GM21423 (cell line): ENCODE measurements around the gene CST9.
A peak's percentile ranks its signal among the peaks of the same experiment; 100 is the strongest.
"Not testable (repeated sequence)": the region's sequence is repeated elsewhere in the genome, so short reads cannot be mapped to it uniquely, and the experiment has no call there.

Experiments used
- ATAC-seq: cut with Tn5 transposase; IDR thresholded peaks from one replicate; pipeline ENCODE4 v1.9.1; 2021; ENCODE audit warnings: mild to moderate bottlenecking, moderate library complexity; ENCODE audit not compliant: unreplicated experiment

CST9 gene

DNA sequence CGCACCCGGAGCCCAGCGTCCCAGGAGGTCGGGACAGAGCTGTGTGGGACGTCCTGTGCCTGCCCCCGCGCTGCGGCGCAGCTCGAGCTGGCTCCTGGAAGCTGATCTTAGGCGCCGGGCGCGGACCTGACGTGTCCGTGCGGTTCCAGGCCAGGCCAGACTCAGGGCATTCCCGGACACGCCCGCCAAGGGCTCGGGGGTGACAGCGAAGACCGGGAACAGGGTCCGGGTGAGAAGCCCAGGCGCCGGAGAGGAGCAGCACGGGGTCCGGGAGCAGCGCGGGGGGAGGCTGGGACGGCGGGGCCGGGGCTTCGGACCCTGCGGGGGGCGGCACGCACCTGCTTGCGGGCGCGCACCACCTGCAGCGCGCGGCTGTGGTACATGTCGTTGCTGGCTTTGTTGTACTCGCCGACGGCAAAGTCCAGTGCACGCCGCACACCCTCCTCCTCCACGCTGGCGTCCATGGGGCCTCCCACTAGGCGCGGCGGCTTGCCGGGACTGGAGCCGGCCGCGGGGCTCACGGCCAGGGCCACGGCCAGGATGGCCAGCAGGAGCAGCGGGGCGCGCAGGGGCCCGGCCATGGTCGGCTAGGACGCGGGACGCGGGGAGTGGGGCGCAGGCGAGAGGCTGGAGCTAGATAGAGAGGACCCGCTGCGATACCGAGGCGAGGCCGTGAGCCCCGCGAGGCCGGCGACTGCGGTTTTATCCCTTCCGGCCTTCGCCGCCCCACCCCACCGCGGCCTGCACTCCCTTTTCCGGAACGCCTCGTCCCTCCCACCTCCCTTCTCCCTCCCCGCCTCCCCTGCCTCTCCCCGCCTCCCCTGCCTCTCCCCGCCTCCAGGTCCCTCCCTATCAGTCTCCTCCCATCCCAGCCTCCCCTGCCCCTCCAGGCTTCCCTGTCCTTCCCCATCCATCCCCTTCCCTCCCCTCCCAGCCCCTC is 31.8 kb upstream of the CST9 start, which contains the start of gene CST3:
Gene CST3, minus strand, starts transcription at position 674 of the 940 bp plus-strand sequence. Its CDS starts 93 bp downstream, at position 581.
- peak; percentile 57 for ATAC-seq

- no peak for ATAC-seq
Measured at GRCh38 chr20:23636908-23637281, 31.2 kb upstream of the CST9 start.

DNA sequence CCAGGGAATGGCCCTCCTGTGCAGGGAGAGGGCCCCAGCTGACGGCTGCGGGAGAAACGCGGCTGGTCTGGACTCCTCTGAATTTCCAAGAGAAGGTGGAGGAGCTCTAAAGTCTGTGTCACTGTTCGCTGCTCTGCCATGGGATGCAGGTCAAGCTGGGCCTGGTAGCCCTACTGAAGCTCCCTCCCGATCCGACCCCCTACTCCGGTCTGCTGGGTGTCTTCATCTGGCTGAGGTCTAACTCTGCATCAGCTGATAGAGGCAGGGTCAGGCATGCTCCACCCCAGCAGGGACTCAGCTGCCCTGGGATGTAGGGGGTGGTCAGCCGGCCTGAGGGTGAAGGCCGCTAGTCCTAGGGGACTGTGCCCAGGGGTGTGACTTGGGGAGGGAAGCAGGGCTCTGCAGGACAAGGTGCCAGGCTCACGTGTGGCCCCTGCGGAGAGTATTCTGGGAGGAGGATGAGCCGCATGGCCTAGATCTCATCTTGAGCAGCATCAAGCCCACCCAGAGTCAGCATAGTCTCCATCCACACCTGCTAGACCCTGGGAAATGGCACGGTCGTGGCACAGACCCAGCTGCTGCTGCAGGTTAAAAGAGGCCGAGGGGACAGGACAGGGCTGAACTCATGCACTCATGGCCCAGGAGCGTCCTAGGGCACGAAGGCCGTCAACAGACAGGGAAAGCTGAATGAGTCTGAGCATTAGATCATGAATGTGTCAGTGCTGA is 30.6 kb upstream of the CST9 start:
- ATAC-seq = no peak

GRCh38 chr20:23635768-23636090 is 30.0 kb upstream of the CST9 start:
- ATAC-seq = not testable (repeated sequence)

- ATAC-seq = no peak
Measured at GRCh38 chr20:23634985-23635767, 29.5 kb upstream of the CST9 start.

DNA sequence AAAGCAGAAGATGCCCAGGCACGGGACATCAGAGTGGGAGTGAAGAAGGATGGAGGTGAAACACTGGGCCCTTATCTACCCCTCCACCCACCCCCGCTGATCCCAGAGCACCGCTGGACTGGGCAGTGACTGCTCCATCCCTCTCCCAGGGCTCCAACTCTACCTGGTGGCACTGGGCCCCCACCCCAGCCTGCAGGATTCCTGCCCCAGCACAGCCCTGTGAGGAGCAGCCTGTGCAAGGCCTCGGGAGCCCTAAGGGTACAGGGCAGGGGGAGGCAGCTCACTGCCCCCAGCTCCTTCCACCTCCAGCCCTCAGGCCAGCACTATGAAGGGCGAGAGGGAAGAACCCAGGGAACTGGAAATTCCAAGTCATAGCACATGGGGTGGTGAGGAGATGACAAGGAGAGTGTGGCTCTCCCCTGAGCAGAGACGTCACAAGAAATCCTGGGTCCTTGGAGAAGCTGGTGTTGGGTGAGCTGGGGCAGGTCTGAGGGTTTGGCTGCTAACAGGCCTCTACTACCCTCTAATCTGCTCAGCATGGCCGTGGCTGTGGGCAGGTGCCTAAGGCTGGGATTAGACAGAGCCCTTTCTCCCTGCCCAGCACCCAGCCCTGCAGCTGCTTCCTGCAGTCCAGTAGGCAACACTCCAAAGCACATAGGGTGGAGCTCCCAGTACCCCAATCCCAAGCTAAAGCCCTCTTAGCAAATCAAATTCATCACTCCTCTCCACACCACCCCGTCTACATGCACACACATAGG is 28.5 kb upstream of the CST9 start:
- ATAC-seq = no peak

GRCh38 chr20:23632711-23633573 is 27.2 kb upstream of the CST9 start:
- no peak for ATAC-seq

DNA sequence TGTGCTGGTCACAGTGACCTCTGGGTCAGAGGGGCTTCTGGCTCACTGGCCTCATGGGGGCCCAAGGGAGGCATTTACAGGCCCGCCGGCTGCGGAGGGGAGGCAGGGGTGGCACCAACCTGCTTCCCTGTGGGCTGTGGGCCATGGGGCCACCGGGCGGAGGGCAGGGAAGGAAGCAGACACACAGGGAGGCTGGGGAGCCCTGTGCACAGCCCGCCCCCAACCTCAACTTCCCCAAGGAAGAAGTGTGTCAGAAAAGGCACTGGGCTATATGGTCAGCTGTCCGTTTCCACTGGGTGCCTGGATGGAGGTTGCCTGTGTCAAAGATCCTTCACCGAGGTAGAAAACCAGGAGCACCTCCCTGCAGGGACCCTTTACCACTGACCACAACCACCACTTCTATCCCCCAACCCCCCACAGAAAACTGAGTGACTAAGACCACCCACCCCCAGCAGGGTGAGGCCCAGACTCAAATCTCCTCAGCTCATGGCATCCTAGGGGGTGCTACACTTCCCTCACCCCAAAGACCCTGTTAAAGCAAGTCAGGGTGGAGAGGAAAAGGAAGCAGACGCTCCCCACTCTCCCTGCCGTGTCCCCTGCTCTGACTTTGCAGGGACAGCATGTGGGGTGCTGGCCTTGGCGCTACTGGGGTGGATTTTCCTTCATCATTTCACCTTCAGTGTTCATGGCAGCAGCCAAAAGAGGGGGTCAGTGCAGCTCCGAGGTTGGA is 26.4 kb upstream of the CST9 start:
- ATAC-seq = no peak

- no peak for ATAC-seq
Measured at GRCh38 chr20:23631226-23631822, 25.6 kb upstream of the CST9 start.

- no peak for ATAC-seq
Measured at GRCh38 chr20:23630392-23630849, 24.7 kb upstream of the CST9 start.

GRCh38 chr20:23629542-23630391 is 24.1 kb upstream of the CST9 start:
- ATAC-seq = no peak

GRCh38 chr20:23629017-23629541 is 23.4 kb upstream of the CST9 start:
- no peak for ATAC-seq

DNA sequence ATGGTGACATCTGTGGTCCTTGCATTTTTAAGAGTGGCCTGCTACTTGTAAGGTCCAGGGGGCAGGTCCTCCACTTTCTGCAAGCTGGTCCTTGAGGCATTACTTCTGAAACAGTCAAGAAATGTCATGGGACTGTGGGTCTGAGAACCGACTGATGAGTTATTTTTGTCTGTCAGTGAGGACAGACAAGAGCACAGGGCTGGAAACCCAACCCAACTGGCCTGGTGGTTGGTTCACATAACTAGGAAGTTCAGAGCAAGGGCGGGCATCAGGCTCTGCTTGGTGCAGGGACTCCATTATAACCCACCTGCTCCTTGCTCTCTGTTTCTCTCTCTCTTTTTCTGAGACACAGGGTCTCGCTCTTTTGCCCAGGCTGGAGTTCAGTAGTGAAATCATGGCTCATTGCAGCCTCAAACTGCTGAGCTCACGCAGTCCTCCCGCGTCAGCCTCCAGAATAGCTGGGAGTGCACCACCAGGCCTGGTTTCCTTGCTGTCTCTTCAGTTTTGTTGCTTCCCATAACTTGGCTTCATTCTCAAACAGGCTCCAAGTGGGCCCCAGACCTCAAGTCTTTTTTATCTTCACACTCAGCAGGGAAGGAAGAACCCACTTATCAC is 22.8 kb upstream of the CST9 start:
- no peak for ATAC-seq

DNA sequence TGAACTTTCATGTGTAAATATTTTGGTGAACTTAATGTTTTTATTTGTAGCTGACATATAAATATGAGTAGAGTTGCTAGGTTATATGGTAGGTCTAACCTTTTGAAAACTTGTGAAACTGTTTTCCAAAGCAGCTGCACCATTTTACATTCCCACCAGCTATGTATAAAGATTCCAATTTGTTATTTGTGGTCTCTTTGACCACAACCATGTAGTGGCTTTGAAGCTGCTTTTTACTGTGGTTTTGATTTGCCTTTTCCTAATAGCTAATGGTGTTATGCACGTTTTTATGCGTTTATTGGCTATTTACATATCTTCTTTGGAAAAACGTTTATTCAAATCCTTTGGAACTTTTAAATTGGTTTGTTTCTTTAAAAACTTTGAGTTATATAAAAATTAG is 21.8 kb upstream of the CST9 start:
- no peak for ATAC-seq

DNA sequence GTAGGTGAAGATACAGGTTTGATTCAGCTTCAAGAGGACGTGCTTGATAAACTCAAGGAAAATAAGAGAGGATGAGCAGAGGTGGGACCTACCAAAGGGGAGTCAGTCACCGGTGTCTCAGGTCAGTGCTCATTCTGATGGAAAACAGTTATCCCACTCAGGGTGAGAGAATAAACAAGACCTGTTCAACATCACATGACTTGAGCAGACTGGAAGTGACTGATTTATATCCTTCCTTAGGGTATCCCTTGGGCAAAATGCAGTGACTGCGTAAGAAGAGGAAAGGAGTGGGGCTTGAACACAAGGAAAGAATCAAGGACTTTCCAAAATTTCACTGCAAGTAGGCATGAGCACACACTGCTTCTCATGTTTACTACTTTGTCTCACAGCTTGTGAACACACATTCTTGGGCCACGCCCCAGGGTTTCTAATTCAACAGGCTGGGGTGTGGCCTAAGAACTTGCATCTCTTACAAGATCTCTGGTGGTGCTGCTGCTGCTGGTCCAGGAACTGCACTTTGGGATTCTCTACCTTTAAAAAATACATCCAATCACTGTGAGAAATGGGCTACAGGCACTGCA is 20.4 kb upstream of the CST9 start:
- ATAC-seq = no peak

- no peak for ATAC-seq
Measured at GRCh38 chr20:23625236-23625964, 19.7 kb upstream of the CST9 start.
